CD14-positive monocyte (primary cell): ENCODE measurements around the gene AKAP9. TPM values are rescaled to one million over a fixed set of nuclear protein-coding genes. Genes with fewer than 3 reads are reported as not detected.
A peak's percentile ranks its signal among the peaks of the same experiment; 100 is the strongest.

Experiments used
- DNase-seq, 3 donors: peaks; one replicate each; pipeline ENCODE4 v3.0.0-alpha.2; 2011 to 2022
- H2AFZ ChIP-seq: 2 replicates; pipeline ENCODE4 v1.6.0; 2012; ENCODE audit warnings: mild to moderate bottlenecking, low read depth, low read length, inconsistent platforms; ENCODE audit not compliant: insufficient read depth, poor library complexity, severe bottlenecking
- H3K27ac ChIP-seq, 2 donors: 1 replicate in 1 of 2; 2 replicates in 1 of 2; pipeline ENCODE4 v1.5.1; 2012 to 2013; ENCODE audit warnings: low read length in 2 of 2, control low read depth in 1 of 2, inconsistent platforms in 1 of 2, low read depth in 1 of 2, mild to moderate bottlenecking in 1 of 2
- H3K27me3 ChIP-seq, 2 donors: one replicate each; pipeline versions ENCODE4 v1.6.0 to v1.6.1; 2011 to 2013; ENCODE audit warnings: low read length in 2 of 2; ENCODE audit not compliant: control insufficient read depth in 2 of 2, insufficient read depth in 2 of 2
- H3K36me3 ChIP-seq, 2 donors: replicated peaks in 1 of 2; 1 replicate in 1 of 2; 2 replicates in 1 of 2; pipeline versions ENCODE4 v1.5.1 to v1.6.1; 2012 to 2013; ENCODE audit warnings: low read length in 2 of 2, control low read depth in 1 of 2, inconsistent platforms in 1 of 2, mild to moderate bottlenecking in 1 of 2; ENCODE audit not compliant: insufficient read depth in 2 of 2, control insufficient read depth in 1 of 2
- H3K4me1 ChIP-seq, 2 donors: 1 replicate in 1 of 2; 2 replicates in 1 of 2; pipeline versions ENCODE4 v1.5.1 to v1.6.1; 2012 to 2013; ENCODE audit warnings: low read length in 2 of 2, control low read depth in 1 of 2, inconsistent platforms in 1 of 2, mild to moderate bottlenecking in 1 of 2, moderate library complexity in 1 of 2; ENCODE audit not compliant: insufficient read depth in 2 of 2, control insufficient read depth in 1 of 2
- H3K4me2 ChIP-seq: replicated peaks from 2 replicates; pipeline ENCODE3; 2012; ENCODE audit warnings: low read length, moderate library complexity, mild to moderate bottlenecking; ENCODE audit not compliant: poor library complexity, severe bottlenecking; ENCODE audit errors: extremely low read depth
- H3K4me3 ChIP-seq, 3 experiments: fragments of 200-600 bp in 1 of 3; sonication (generic) in 1 of 3; replicated peaks in 1 of 3; 1 replicate in 2 of 3; 2 replicates in 1 of 3; pipeline ENCODE4 v1.5.1; 2011 to 2013; ENCODE audit warnings: low read length in 3 of 3, mild to moderate bottlenecking in 3 of 3, control low read depth in 2 of 3, low read depth in 2 of 3, inconsistent platforms in 1 of 3, moderate library complexity in 1 of 3
- H3K79me2 ChIP-seq: 2 replicates; pipeline ENCODE4 v1.6.0; 2012; ENCODE audit warnings: mild to moderate bottlenecking, control low read depth, inconsistent platforms, low read length, moderate library complexity; ENCODE audit not compliant: insufficient read depth
- H3K9ac ChIP-seq: 2 replicates; pipeline ENCODE4 v1.6.0; 2017; ENCODE audit warnings: low read length, mild to moderate bottlenecking; ENCODE audit not compliant: insufficient read depth, poor library complexity, severe bottlenecking
- H3K9me3 ChIP-seq, 2 donors: replicated peaks in 1 of 2; 1 replicate in 1 of 2; 2 replicates in 1 of 2; pipeline versions ENCODE4 v1.5.1 to v1.6.1; 2012 to 2013; ENCODE audit warnings: low read length in 2 of 2, control low read depth in 1 of 2; ENCODE audit not compliant: control insufficient read depth in 1 of 2, insufficient read depth in 1 of 2
- H4K20me1 ChIP-seq: 2 replicates; pipeline ENCODE4 v1.6.0; 2012; ENCODE audit warnings: mild to moderate bottlenecking, low read length, control low read depth, moderate library complexity; ENCODE audit not compliant: insufficient read depth
- H3K27ac Mint-ChIP-seq, 7 donors: one replicate each; pipeline ENCODE4 v1.8.0; 2020; ENCODE audit warnings: mild to moderate bottlenecking in 7 of 7, mixed read lengths in 7 of 7, moderate library complexity in 6 of 7, inconsistent platforms in 2 of 7
- H3K27me3 Mint-ChIP-seq, 3 donors: one replicate each; pipeline ENCODE4 v1.8.0; 2021 to 2022; ENCODE audit warnings: low read depth in 3 of 3, mild to moderate bottlenecking in 3 of 3, mixed read lengths in 3 of 3, moderate library complexity in 3 of 3, inconsistent platforms in 1 of 3
- H3K36me3 Mint-ChIP-seq, 2 donors: one replicate each; pipeline ENCODE4 v1.8.0; 2020; ENCODE audit warnings: mixed read lengths in 2 of 2, inconsistent platforms in 1 of 2, mild to moderate bottlenecking in 1 of 2
- H3K4me1 Mint-ChIP-seq: one replicate; pipeline ENCODE4 v1.8.0; 2020; ENCODE audit warnings: mild to moderate bottlenecking, mixed read lengths
- H3K4me3 Mint-ChIP-seq, 2 donors: one replicate each; pipeline ENCODE4 v1.8.0; 2020; ENCODE audit warnings: mild to moderate bottlenecking in 2 of 2, mixed read lengths in 2 of 2, moderate library complexity in 1 of 2
- H3K9me3 Mint-ChIP-seq, 7 donors: one replicate each; pipeline ENCODE4 v1.8.0; 2020 to 2022; ENCODE audit warnings: mixed read lengths in 7 of 7, mild to moderate bottlenecking in 6 of 7, moderate library complexity in 6 of 7, inconsistent platforms in 2 of 7
- WGBS: methylation state at CpG from one replicate; pipeline ENCODE4 v1.1.5; 2013; ENCODE audit warnings: missing lambda C conversion rate; ENCODE audit not compliant: insufficient coverage; 5-methylcytosine and 5-hydroxymethylcytosine counted together
- intact Hi-C, 2 donors: fragments of 100-400 bp; cut with micrococcal nuclease; formaldehyde crosslinking; loops; one replicate each; pipeline versions ENCODE4 v1.15.0 to v1.15.1; 2023
- polyA plus RNA-seq, 3 donors: library from polyadenylated mRNA; depleted of rRNA in 1 of 3; unstranded in 2 of 3; stranded (reverse) in 1 of 3; fragments of 300-500 nt in 2 of 3; fragments of >200 nt in 1 of 3; fragmentation: Illumina TruSeq in 2 of 3; gene quantifications; 1 replicate in 2 of 3; 2 replicates in 1 of 3; pipeline ENCODE4 v1.2.3, GENCODE V29; 2012 to 2021
- TF ChIP-seq, protein P1 (sequence below): fragments of 200-600 bp; IDR thresholded peaks from one replicate; pipeline ENCODE4 v1.8.0; 2022; ENCODE audit warnings: antibody characterized with exemption, mild to moderate bottlenecking

The AKAP9 gene
- polyA plus RNA-seq, 3 donors = 1.5 to 23.3 (median 7.3) TPM

DNA sequence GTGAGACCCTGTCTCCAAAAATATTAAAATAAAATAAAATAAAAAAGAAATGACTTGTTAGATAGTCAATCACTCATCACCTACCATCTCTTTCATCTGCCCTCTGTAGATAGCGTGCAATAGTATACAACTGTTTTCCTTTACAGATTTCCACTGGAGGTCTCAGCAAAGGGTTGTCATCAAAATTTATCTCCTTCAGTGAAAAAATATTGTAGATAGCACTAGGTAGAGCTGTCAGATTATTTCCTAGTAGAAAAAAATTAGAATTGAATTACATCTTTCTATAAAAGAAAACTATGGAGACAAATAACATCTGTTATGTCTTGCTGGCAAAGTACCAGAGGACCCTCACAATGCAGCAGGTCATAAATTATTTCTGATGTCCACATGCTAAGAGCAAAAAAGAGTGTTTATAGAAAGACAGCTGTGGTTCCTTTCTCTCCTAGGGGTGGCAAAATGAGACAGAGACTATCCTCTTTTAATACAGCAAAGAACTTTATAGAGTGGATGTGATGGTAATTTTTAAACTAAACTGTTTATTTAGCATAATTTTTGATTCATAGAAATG lies 209.9 kb downstream of the AKAP9 start:
- Histone ChIP-seq H3K4me3 (no peak overlapping the region), H3K9me3 (no peaks in the 10 kb centered on the region), H3K4me2 (no peak overlapping the region), H3K36me3 (no peaks in the 10 kb centered on the region), H3K27ac (no peak overlapping the region), H3K79me2 (no peaks in the 10 kb centered on the region), H2AFZ (no peak overlapping the region), H3K27me3 (no peaks in the 10 kb centered on the region), H4K20me1 (no peaks in the 10 kb centered on the region), H3K4me1 (no peaks in the 10 kb centered on the region), H3K9ac (no peak overlapping the region)
- Mint-ChIP-seq H3K9me3 (no peaks in the 10 kb centered on the region), H3K27ac (no peak overlapping the region), H3K27me3 (peaks cover 0 to 4% (median 0%) of the 10 kb centered on the region in 3 donors), H3K36me3 (no peaks in the 10 kb centered on the region), H3K4me1 (no peaks in the 10 kb centered on the region), H3K4me3 (no peak overlapping the region)
- TF ChIP-seq, protein P1, sequence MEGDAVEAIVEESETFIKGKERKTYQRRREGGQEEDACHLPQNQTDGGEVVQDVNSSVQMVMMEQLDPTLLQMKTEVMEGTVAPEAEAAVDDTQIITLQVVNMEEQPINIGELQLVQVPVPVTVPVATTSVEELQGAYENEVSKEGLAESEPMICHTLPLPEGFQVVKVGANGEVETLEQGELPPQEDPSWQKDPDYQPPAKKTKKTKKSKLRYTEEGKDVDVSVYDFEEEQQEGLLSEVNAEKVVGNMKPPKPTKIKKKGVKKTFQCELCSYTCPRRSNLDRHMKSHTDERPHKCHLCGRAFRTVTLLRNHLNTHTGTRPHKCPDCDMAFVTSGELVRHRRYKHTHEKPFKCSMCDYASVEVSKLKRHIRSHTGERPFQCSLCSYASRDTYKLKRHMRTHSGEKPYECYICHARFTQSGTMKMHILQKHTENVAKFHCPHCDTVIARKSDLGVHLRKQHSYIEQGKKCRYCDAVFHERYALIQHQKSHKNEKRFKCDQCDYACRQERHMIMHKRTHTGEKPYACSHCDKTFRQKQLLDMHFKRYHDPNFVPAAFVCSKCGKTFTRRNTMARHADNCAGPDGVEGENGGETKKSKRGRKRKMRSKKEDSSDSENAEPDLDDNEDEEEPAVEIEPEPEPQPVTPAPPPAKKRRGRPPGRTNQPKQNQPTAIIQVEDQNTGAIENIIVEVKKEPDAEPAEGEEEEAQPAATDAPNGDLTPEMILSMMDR = no peak
- intact Hi-C loops = no loop called here
- no peak for DNase-seq
- WGBS = no CpG with 5 or more reads among the region's 1 CpG

DNA sequence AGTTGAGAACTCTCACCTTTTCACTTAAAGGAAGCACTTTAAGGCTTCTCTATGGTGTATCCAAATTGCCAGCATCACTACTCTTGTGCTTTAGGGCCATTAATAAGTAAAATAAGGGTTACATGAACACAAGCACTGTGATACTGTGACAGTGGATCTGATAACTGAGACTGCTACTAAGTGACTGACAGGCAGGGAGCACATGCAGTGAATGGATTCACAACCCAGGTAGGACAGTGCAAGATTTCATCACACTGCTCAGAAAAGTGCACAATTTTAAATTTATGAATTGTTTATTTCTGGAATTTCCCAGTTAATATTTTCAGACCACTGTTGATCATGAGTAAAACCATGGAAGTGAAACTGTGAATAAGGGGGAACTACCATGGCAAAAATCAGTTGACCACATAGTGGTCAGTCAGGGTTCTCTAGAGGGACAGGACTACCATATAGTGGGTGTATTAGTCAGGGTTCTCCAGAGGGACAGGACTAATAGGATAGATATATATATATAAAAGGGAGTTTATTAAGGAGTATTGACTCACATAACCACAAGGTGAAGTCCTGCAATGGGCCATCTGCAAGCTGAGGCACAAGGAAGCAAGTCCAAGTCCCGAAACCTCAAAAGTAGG lies 214.6 kb downstream of the AKAP9 start:
- Histone ChIP-seq H4K20me1 (no peaks in the 10 kb centered on the region), H2AFZ (no peak overlapping the region), H3K27me3 (no peaks in the 10 kb centered on the region), H3K4me3 (no peak overlapping the region), H3K4me1 (no peaks in the 10 kb centered on the region), H3K9me3 (no peaks in the 10 kb centered on the region), H3K79me2 (no peaks in the 10 kb centered on the region), H3K9ac (no peak overlapping the region), H3K36me3 (no peaks in the 10 kb centered on the region), H3K27ac (no peak overlapping the region), H3K4me2 (no peak overlapping the region)
- no peak overlapping the region for H3K27ac Mint-ChIP-seq
- peaks cover 0 to 2% (median 1%) of the 10 kb centered on the region in 3 donors for H3K27me3 Mint-ChIP-seq
- intact Hi-C loops = no loop called here
- no peaks in the 10 kb centered on the region for H3K36me3 Mint-ChIP-seq
- peak in 1 of 3 donors; percentile 34 for DNase-seq
- TF ChIP-seq, protein P1 = no peak
- no peaks in the 10 kb centered on the region for H3K9me3 Mint-ChIP-seq
- no peak overlapping the region for H3K4me3 Mint-ChIP-seq
- 100% methylated on average over 1 of the region's 1 CpG for WGBS
- no peaks in the 10 kb centered on the region for H3K4me1 Mint-ChIP-seq
